ENCODE measurements around the gene STAMBPL1.
A peak's percentile ranks its signal among the peaks of the same experiment; 100 is the strongest.
"Not testable (repeated sequence)": the region's sequence is repeated elsewhere in the genome, so short reads cannot be mapped to it uniquely, and the experiment has no call there.

The STAMBPL1 gene

DNA sequence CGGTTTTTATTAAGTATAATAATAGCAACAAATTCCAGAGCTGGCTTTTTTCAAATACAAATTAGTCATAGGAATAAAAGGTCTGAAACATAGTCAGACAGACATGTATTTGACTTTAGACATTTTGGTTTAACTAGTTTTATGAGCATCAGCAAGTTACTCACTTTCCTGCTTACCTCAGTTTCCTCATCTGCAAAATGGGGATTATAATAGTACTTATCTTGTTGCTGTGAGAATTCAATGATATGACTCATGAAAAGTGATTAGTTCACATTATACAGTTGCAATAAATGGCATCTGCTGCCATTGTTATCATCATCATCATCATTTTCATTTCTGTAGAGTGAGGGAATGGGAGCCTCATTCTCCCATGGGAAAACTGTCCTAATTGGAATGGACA is 39.0 kb downstream of the STAMBPL1 start:
- Histone ChIP-seq H3K4me3 (ENCODE audit: low read depth, low read length) (no peak overlapping the region), H3K36me3 (ENCODE audit: insufficient read depth, low read length) (0 out of 2 replicates have a peak, but pooled peaks cover 8% of the 10 kb centered on the region), H3K79me2 (ENCODE audit: control insufficient read depth, insufficient read depth, low read length, unreplicated experiment) (no peaks in the 10 kb centered on the region), H3K27ac (ENCODE audit: low read depth, low read length) (no peak overlapping the region), H2AFZ (ENCODE audit: low read length, unreplicated experiment) (no peak overlapping the region), H3K27me3 (ENCODE audit: insufficient read depth, low read length) (no peaks in the 10 kb centered on the region), H3K4me1 (ENCODE audit: control insufficient read depth, insufficient read depth, low read length, unreplicated experiment) (no peaks in the 10 kb centered on the region)

DNA sequence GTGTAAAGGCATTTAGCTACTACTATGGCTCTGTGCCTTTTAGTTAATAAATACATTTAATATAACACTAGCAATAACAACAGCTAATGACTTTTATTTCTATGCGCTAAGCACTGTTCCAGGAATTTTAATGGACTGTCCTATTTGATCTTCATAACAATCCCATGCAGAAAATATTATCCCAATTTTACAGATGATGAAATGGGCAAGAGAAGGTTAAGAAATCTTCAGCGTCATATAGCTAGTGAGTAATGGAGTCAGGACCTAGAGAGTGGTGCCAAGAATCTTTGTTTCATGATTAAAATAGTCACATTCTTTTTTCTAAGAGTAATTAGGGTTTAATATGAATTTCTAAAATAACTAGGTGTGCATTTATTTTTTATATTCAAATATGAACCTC is 40.2 kb downstream of the STAMBPL1 start:
- Histone ChIP-seq H3K79me2 (ENCODE audit: control insufficient read depth, insufficient read depth, low read length, unreplicated experiment) (no peaks in the 10 kb centered on the region), H3K4me3 (ENCODE audit: low read depth, low read length) (no peak overlapping the region), H3K27me3 (ENCODE audit: insufficient read depth, low read length) (no peaks in the 10 kb centered on the region), H3K27ac (ENCODE audit: low read depth, low read length) (no peak overlapping the region), H3K4me1 (ENCODE audit: control insufficient read depth, insufficient read depth, low read length, unreplicated experiment) (no peaks in the 10 kb centered on the region), H3K36me3 (ENCODE audit: insufficient read depth, low read length) (0 out of 2 replicates have a peak, but pooled peaks cover 8% of the 10 kb centered on the region), H2AFZ (ENCODE audit: low read length, unreplicated experiment) (no peak overlapping the region)

DNA sequence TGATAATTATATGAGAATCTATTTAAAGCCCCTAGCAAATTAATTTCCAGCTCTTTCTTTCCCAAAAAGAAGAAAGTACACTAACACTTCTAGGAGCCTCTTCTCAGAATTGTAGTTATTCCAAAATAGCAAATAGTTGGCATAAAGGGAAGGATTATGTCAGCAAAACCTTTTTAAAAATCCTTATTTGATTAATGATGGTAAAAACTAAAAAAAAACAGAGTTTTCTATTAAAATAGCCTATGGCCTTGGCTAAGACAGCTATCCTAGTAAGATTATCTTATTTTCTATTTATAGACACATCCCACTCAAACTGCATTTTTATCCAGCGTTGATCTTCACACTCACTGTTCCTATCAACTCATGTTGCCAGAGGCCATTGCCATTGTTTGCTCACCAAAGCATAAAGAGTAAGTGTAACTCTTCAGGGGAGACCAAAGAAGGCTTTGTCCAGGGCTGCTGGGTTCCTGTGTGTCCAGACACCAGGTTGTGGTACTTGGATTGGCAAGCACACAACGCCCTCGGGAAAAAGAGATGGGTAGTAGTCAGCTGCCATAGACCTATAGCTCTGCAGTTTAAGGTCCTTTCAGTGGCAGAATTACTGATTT is 41.0 kb downstream of the STAMBPL1 start:
- Histone ChIP-seq H2AFZ (ENCODE audit: low read length, unreplicated experiment) (no peak overlapping the region), H3K4me3 (ENCODE audit: low read depth, low read length) (no peak overlapping the region), H3K79me2 (ENCODE audit: control insufficient read depth, insufficient read depth, low read length, unreplicated experiment) (no peaks in the 10 kb centered on the region), H3K36me3 (ENCODE audit: insufficient read depth, low read length) (0 out of 2 replicates have a peak, but pooled peaks cover 8% of the 10 kb centered on the region), H3K27me3 (ENCODE audit: insufficient read depth, low read length) (no peaks in the 10 kb centered on the region), H3K4me1 (ENCODE audit: control insufficient read depth, insufficient read depth, low read length, unreplicated experiment) (peaks cover 3% of the 10 kb centered on the region), H3K27ac (ENCODE audit: low read depth, low read length) (no peak overlapping the region)

DNA sequence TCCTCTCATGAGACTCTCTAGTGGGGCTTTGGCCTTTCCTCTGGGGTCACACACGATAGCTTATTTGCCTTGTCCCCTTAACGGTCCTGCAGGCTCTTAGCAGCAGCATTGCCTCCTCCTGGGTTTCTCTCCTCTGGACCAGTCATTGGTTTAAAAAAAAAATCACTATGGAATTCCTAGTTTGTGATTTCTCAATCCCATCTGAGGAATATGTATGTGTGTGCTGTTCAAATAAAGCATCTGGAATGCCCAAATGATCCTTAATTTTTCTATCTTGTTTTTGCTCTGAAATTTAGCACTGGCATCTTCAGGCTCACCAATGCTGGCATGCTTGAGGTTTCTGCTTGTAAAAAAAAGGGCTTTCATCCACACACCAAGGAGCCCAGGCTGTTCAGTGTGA is 42.0 kb downstream of the STAMBPL1 start:
- Histone ChIP-seq H3K36me3 (ENCODE audit: insufficient read depth, low read length) (0 out of 2 replicates have a peak, but pooled peaks cover 3% of the 10 kb centered on the region), H3K27ac (ENCODE audit: low read depth, low read length) (no peak overlapping the region), H3K4me3 (ENCODE audit: low read depth, low read length) (no peak overlapping the region)

DNA sequence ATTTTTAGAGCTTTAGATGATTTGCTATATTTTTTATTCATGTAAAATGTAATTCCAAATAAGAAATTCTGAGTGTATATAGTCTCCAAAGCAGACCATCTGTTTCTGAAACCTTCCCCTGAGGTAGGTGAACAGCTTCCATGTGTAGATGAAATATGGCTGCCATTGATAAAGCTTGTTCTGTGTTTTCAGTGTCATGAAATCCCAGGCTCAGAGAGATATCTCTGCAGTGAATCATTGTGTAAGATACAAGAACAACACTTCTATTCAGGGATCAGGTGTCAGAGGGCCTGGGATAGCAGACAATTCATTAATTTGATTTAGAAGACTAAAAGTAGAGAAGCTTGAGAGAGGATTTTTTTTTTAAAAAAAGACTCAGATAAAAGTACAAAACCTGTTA is 43.5 kb downstream of the STAMBPL1 start:
- Histone ChIP-seq H3K36me3 (ENCODE audit: insufficient read depth, low read length) (0 out of 2 replicates have a peak, but pooled peaks cover 3% of the 10 kb centered on the region), H3K4me1 (ENCODE audit: control insufficient read depth, insufficient read depth, low read length, unreplicated experiment) (peaks cover 19% of the 10 kb centered on the region), H2AFZ (ENCODE audit: low read length, unreplicated experiment) (no peak overlapping the region), H3K4me3 (ENCODE audit: low read depth, low read length) (no peak overlapping the region), H3K27ac (ENCODE audit: low read depth, low read length) (no peak overlapping the region), H3K27me3 (ENCODE audit: insufficient read depth, low read length) (no peaks in the 10 kb centered on the region), H3K79me2 (ENCODE audit: control insufficient read depth, insufficient read depth, low read length, unreplicated experiment) (no peaks in the 10 kb centered on the region)

More for the DNA sequence above, 42.0 kb downstream of the STAMBPL1 start:
- H2AFZ ChIP-seq (ENCODE audit: low read length, unreplicated experiment): no peak overlapping the region
- H3K4me1 ChIP-seq (ENCODE audit: control insufficient read depth, insufficient read depth, low read length, unreplicated experiment): peaks cover 13% of the 10 kb centered on the region
- H3K27me3 ChIP-seq (ENCODE audit: insufficient read depth, low read length): no peaks in the 10 kb centered on the region
- H3K79me2 ChIP-seq (ENCODE audit: control insufficient read depth, insufficient read depth, low read length, unreplicated experiment): no peaks in the 10 kb centered on the region

DNA sequence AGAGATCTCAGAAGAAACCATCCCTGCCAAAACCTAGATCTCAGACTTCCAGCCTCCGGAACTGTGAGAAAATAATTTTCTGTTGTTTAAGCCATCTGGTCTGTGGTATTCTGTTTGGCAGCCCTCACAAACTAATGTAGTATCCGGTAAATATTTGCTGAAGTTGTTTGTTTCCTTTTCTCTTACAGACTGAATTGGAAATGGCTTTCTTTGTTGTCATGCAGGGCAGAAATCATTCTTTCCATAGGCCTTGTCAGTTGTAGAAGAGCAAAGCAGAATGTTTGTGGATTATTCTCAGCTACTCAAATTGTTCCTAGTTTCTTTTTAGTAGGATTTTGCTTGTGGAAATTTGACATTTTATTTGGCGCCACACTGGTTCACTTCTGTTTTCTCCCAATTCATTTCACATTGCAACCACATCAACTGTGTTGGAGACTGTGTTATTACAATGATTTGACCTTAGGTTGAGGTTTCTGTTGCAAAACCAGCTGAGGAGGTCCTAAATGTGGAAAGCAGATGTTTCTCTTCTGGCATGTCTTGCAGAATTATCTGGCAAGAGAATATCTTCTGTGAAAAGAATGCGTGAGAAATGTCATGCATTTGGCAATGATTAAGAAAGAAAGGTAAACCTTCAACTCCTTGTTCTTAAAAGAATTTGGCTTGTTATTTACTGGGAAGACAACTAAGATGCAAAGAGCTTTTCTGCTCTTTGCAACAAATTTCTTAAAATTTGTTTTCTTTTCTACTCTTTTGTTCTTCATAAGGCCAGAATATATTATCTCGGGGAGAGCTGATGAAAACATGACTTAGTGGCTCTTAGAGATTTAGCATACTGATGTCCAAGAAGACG is 46.7 kb downstream of the STAMBPL1 start:
- H3K27ac ChIP-seq (ENCODE audit: low read depth, low read length): peak overlapping the region; percentile 59
- peak overlapping the region; percentile 2; the same call in 1 of the 2 replicates for H3K4me3 ChIP-seq (ENCODE audit: low read depth, low read length)
- H2AFZ ChIP-seq (ENCODE audit: low read length, unreplicated experiment): no peak overlapping the region
- peaks cover 19% of the 10 kb centered on the region for H3K4me1 ChIP-seq (ENCODE audit: control insufficient read depth, insufficient read depth, low read length, unreplicated experiment)
- no peaks in the 10 kb centered on the region for H3K36me3 ChIP-seq (ENCODE audit: insufficient read depth, low read length)
- no peaks in the 10 kb centered on the region for H3K27me3 ChIP-seq (ENCODE audit: insufficient read depth, low read length)
- H3K79me2 ChIP-seq (ENCODE audit: control insufficient read depth, insufficient read depth, low read length, unreplicated experiment): no peaks in the 10 kb centered on the region

DNA sequence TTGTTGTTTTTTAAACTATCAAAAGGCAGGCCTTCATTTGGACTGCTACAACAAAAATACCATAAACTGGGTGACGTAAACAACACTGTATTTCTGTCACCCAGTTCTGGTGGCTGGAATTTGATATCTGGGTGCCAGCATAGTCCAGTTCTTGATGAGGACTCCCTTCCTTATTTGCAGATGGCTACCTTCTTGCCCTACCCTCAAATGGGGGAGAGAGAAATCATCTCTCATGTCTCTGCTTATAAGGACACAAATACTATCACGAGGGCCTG is 47.3 kb downstream of the STAMBPL1 start:
- Histone ChIP-seq H3K27ac (ENCODE audit: low read depth, low read length) (peak overlapping the region; percentile 34), H2AFZ (ENCODE audit: low read length, unreplicated experiment) (no peak overlapping the region), H3K79me2 (ENCODE audit: control insufficient read depth, insufficient read depth, low read length, unreplicated experiment) (no peaks in the 10 kb centered on the region), H3K4me1 (ENCODE audit: control insufficient read depth, insufficient read depth, low read length, unreplicated experiment) (peaks cover 20% of the 10 kb centered on the region), H3K27me3 (ENCODE audit: insufficient read depth, low read length) (no peaks in the 10 kb centered on the region), H3K36me3 (ENCODE audit: insufficient read depth, low read length) (no peaks in the 10 kb centered on the region), H3K4me3 (ENCODE audit: low read depth, low read length) (no peak overlapping the region)

DNA sequence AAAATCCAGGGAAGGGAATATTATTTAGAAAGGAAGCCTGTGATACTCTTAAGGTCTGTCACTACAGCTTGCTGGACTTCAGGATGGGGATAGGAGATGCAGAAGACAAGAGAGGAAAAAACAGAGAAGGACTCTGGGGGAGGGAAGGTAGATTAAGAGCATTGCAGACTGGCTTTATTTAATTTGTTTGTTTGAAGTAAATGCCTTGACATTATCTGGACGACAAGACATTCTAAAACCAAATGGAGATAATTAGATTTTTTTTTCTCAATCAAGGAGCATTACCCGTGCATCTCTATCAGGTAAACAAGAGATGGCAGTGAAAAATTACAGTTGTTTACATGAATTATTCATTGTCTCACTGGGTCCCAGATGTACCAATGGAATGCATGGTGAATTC is 48.2 kb downstream of the STAMBPL1 start:
- no peak overlapping the region for H2AFZ ChIP-seq (ENCODE audit: low read length, unreplicated experiment)
- H3K4me1 ChIP-seq (ENCODE audit: control insufficient read depth, insufficient read depth, low read length, unreplicated experiment): peaks cover 22% of the 10 kb centered on the region
- no peak overlapping the region for H3K27ac ChIP-seq (ENCODE audit: low read depth, low read length)
- no peak overlapping the region for H3K4me3 ChIP-seq (ENCODE audit: low read depth, low read length)
- H3K79me2 ChIP-seq (ENCODE audit: control insufficient read depth, insufficient read depth, low read length, unreplicated experiment): no peaks in the 10 kb centered on the region
- no peaks in the 10 kb centered on the region for H3K36me3 ChIP-seq (ENCODE audit: insufficient read depth, low read length)
- no peaks in the 10 kb centered on the region for H3K27me3 ChIP-seq (ENCODE audit: insufficient read depth, low read length)

DNA sequence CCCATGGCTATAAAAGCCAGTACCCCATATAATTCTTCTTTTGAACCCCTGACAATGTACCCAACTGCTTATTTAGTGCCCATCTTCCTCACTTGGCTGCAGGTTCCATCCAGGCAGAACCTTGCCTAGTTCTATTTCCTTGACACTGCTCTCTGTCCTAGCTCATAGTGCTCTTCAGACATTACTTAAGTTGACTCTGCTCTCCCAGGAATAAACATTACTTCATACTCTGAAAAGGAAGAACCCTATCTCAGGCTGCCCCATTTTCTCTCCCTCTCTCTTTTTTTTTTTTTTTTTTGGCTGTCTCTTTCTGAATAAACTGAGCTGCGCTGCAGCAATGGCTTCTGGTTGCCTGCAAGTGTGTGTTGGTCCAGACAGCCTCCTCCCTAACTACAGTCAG is 51.5 kb downstream of the STAMBPL1 start:
- no peaks in the 10 kb centered on the region for H3K36me3 ChIP-seq (ENCODE audit: insufficient read depth, low read length)
- H3K79me2 ChIP-seq (ENCODE audit: control insufficient read depth, insufficient read depth, low read length, unreplicated experiment): no peaks in the 10 kb centered on the region
- no peak overlapping the region for H3K27ac ChIP-seq (ENCODE audit: low read depth, low read length)
- H3K4me3 ChIP-seq (ENCODE audit: low read depth, low read length): no peak overlapping the region
- H3K27me3 ChIP-seq (ENCODE audit: insufficient read depth, low read length): no peaks in the 10 kb centered on the region
- no peak overlapping the region for H2AFZ ChIP-seq (ENCODE audit: low read length, unreplicated experiment)
- peaks cover 18% of the 10 kb centered on the region for H3K4me1 ChIP-seq (ENCODE audit: control insufficient read depth, insufficient read depth, low read length, unreplicated experiment)

DNA sequence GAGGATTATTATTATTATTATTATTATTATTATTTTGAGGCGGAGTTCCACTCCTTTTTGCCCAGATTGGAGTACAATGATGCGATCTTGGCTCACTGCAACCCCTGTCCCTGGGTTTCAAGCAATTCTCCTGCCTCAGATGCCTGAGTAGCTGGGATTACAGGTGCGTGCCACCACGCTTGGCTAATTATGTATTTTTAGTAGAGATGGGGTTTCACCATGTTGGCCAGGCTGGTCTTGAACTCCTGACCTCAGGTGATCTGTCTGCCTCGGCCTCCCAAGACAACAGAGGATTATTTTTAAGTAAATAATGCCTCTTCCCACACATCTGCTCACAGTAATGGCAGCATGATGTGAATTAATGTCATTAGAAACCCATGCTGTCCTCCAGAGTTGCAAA is 52.0 kb downstream of the STAMBPL1 start:
- H3K4me3 ChIP-seq (ENCODE audit: low read depth, low read length); H3K27ac ChIP-seq (ENCODE audit: low read depth, low read length); H3K79me2 ChIP-seq (ENCODE audit: control insufficient read depth, insufficient read depth, low read length, unreplicated experiment); H3K36me3 ChIP-seq (ENCODE audit: insufficient read depth, low read length); H2AFZ ChIP-seq (ENCODE audit: low read length, unreplicated experiment); H3K27me3 ChIP-seq (ENCODE audit: insufficient read depth, low read length): not testable (repeated sequence)
- H3K4me1 ChIP-seq (ENCODE audit: control insufficient read depth, insufficient read depth, low read length, unreplicated experiment): peaks cover 14% of the 10 kb centered on the region
